Measurements from ENCODE around the gene RALGDS. TPM values are rescaled to one million over a fixed set of nuclear protein-coding genes. Genes with fewer than 3 reads are reported as not detected.
"Not testable (repeated sequence)": the region's sequence is repeated elsewhere in the genome, so short reads cannot be mapped to it uniquely, and the experiment has no call there.

RALGDS gene
- total and polyA plus RNA-seq, 2 of the 4 experiments (the other 2 are of a cell fraction), result 13.1 to 36.9 TPM

DNA sequence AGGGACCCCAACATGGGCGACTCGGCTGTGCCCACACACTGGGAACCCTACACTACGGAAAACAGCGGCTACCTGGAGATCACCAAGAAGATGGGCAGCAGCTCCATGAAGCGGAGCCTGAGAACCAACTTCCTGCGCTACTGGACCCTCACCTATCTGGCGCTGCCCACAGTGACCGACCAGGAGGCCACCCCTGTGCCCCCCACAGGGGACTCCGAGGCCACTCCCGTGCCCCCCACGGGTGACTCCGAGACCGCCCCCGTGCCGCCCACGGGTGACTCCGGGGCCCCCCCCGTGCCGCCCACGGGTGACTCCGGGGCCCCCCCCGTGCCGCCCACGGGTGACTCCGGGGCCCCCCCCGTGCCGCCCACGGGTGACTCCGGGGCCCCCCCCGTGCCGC, 50.1 kb downstream of the RALGDS start:
- H2BK20ac ChIP-seq (ENCODE audit: low read depth, low read length); POLR2A ChIA-PET (ENCODE audit: unreplicated experiment); H3K36me3 ChIP-seq (ENCODE audit: control insufficient read depth, insufficient read depth, low read length); H2BK5ac ChIP-seq (ENCODE audit: low read depth, low read length, poor library complexity, severe bottlenecking); H2AFZ ChIP-seq (replicated peaks; ENCODE audit: low read length, poor library complexity); H3K14ac ChIP-seq (replicated peaks; ENCODE audit: low read depth, low read length); ATAC-seq (ENCODE audit: low read depth); H3K27ac ChIP-seq (ENCODE audit: insufficient read depth, low read length); H3K56ac ChIP-seq (ENCODE audit: extremely low read depth, insufficient read depth, low read length); H4K5ac ChIP-seq (ENCODE audit: low read depth, low read length); H4K91ac ChIP-seq (ENCODE audit: insufficient read depth, low read depth, low read length); H3K4me2 ChIP-seq (ENCODE audit: low read depth, low read length); in situ Hi-C loops (cut with MboI; ENCODE audit: low sequenced_read_pairs); H3K9ac ChIP-seq (ENCODE audit: low read depth, low read length); H4K8ac ChIP-seq (ENCODE audit: low read depth in 2 of 2, low read length in 2 of 2); CTCF ChIA-PET; dilution Hi-C loops (cut with HindIII; ENCODE audit: low sequenced_read_pairs, unreplicated experiment); H3K9me3 ChIP-seq (ENCODE audit: control insufficient read depth, insufficient read depth, low read length); H3K27me3 ChIP-seq (ENCODE audit: control insufficient read depth, insufficient read depth, low read length); H3K18ac ChIP-seq (ENCODE audit: low read depth, low read length); H3K4me1 ChIP-seq (ENCODE audit: control insufficient read depth, insufficient read depth, low read length); DNase-seq; H3K9me1 ChIP-seq (ENCODE audit: insufficient read depth, low read length); H2BK15ac ChIP-seq (ENCODE audit: low read depth, low read length); H2AK9ac ChIP-seq (replicated peaks; ENCODE audit: low read depth, low read length, poor library complexity); BruUV-seq (replicated peaks); H3K4me3 ChIP-seq (ENCODE audit: insufficient read depth, low read depth, low read length); H2AK5ac ChIP-seq (ENCODE audit: low read depth, low read length); intact Hi-C loops (cut with micrococcal nuclease); H2BK120ac ChIP-seq (ENCODE audit: low read depth, low read length); H3K23ac ChIP-seq (ENCODE audit: low read depth, low read length); H3K79me1 ChIP-seq (ENCODE audit: low read depth in 1 of 2, low read length in 2 of 2); H3K4ac ChIP-seq (ENCODE audit: low read depth, low read length): not testable (repeated sequence)
- WGBS, 2 experiments (ENCODE audit: extremely low coverage in 2 of 2, insufficient read length in 1 of 2), result 100% methylated on average over 1 of the region's 31 CpGs; no CpG with 5 or more reads in 1 of the 2 experiments
- H4K20me1 ChIP-seq (ENCODE audit: insufficient read depth, low read length), result peaks cover 11% of the 10 kb centered on the region; the same call in 1 of the 2 replicates

DNA sequence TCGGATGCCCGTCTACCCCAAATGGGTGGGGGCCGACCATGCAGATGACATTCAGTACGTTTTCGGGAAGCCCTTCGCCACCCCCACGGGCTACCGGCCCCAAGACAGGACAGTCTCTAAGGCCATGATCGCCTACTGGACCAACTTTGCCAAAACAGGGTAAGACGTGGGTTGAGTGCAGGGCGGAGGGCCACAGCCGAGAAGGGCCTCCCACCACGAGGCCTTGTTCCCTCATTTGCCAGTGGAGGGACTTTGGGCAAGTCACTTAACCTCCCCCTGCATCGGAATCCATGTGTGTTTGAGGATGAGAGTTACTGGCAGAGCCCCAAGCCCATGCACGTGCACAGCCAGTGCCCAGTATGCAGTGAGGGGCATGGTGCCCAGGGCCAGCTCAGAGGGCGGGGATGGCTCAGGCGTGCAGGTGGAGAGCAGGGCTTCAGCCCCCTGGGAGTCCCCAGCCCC, 50.5 kb downstream of the RALGDS start:
- H2AFZ ChIP-seq (replicated peaks; ENCODE audit: low read length, poor library complexity); H3K27me3 ChIP-seq (ENCODE audit: control insufficient read depth, insufficient read depth, low read length); H3K23ac ChIP-seq (ENCODE audit: low read depth, low read length); H3K4me1 ChIP-seq (ENCODE audit: control insufficient read depth, insufficient read depth, low read length); H4K5ac ChIP-seq (ENCODE audit: low read depth, low read length); H3K14ac ChIP-seq (replicated peaks; ENCODE audit: low read depth, low read length); H3K79me1 ChIP-seq (ENCODE audit: low read depth in 1 of 2, low read length in 2 of 2); H4K20me1 ChIP-seq (ENCODE audit: insufficient read depth, low read length); H3K9ac ChIP-seq (ENCODE audit: low read depth, low read length); H3K18ac ChIP-seq (ENCODE audit: low read depth, low read length); DNase-seq; H4K8ac ChIP-seq (ENCODE audit: low read depth in 2 of 2, low read length in 2 of 2); H3K4me3 ChIP-seq (ENCODE audit: insufficient read depth, low read depth, low read length); H2BK5ac ChIP-seq (ENCODE audit: low read depth, low read length, poor library complexity, severe bottlenecking); H3K9me1 ChIP-seq (ENCODE audit: insufficient read depth, low read length); H3K4me2 ChIP-seq (ENCODE audit: low read depth, low read length); H3K27ac ChIP-seq (ENCODE audit: insufficient read depth, low read length); H3K56ac ChIP-seq (ENCODE audit: extremely low read depth, insufficient read depth, low read length); H2AK9ac ChIP-seq (replicated peaks; ENCODE audit: low read depth, low read length, poor library complexity); H3K4ac ChIP-seq (ENCODE audit: low read depth, low read length); dilution Hi-C loops (cut with HindIII; ENCODE audit: low sequenced_read_pairs, unreplicated experiment); H2BK20ac ChIP-seq (ENCODE audit: low read depth, low read length); H2BK120ac ChIP-seq (ENCODE audit: low read depth, low read length); H3K36me3 ChIP-seq (ENCODE audit: control insufficient read depth, insufficient read depth, low read length); H4K91ac ChIP-seq (ENCODE audit: insufficient read depth, low read depth, low read length); H3K9me3 ChIP-seq (ENCODE audit: control insufficient read depth, insufficient read depth, low read length); CTCF ChIA-PET; H2BK15ac ChIP-seq (ENCODE audit: low read depth, low read length); BruUV-seq (replicated peaks); intact Hi-C loops (cut with micrococcal nuclease); in situ Hi-C loops (cut with MboI; ENCODE audit: low sequenced_read_pairs); ATAC-seq (ENCODE audit: low read depth); POLR2A ChIA-PET (ENCODE audit: unreplicated experiment); H2AK5ac ChIP-seq (ENCODE audit: low read depth, low read length): not testable (repeated sequence)
- 94% methylated on average over 8 of the region's 17 CpGs; no CpG with 5 or more reads in 1 of the 2 experiments for WGBS, 2 experiments (ENCODE audit: extremely low coverage in 2 of 2, insufficient read length in 1 of 2)

Measured in IMR-90 (cell line).